Left kidney (tissue), 2 donors: ENCODE measurements around the gene FARSA. TPM values are rescaled to one million over a fixed set of nuclear protein-coding genes. Genes with fewer than 3 reads are reported as not detected.
"Not testable (repeated sequence)": the region's sequence is repeated elsewhere in the genome, so short reads cannot be mapped to it uniquely, and the experiment has no call there.

Experiments used
- DNase-seq: peaks from one replicate; pipeline ENCODE4 v3.0.0-alpha.2; 2013
- polyA plus RNA-seq: library from polyadenylated mRNA; unstranded; fragments of 120-200 nt; gene quantifications from one replicate; pipeline ENCODE4 v1.2.1, GENCODE V29; 2013; ENCODE audit not compliant: insufficient read length

Gene FARSA
- polyA plus RNA-seq, 1 donor = 41.5 TPM

DNA sequence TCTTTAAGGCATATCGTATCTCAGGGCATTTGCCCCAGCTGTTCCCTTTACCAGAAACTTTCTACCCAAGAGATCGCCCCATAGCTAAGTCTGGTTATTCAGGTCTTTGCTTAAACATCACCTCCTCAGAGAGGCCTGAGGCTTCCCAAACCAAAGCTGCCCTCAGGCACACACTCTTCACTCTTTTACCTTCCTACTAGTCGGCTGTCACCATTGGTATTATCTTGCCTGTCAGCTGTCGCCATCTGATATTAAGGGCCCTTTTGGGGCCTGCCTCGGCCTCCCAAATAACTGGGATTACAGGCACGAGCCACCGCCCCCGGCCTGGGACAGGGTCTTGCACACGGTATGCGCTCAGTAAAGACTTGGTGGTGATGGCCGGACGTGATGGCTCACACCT lies 22.5 kb upstream of the FARSA start:
- DNase-seq = no peak

DNA sequence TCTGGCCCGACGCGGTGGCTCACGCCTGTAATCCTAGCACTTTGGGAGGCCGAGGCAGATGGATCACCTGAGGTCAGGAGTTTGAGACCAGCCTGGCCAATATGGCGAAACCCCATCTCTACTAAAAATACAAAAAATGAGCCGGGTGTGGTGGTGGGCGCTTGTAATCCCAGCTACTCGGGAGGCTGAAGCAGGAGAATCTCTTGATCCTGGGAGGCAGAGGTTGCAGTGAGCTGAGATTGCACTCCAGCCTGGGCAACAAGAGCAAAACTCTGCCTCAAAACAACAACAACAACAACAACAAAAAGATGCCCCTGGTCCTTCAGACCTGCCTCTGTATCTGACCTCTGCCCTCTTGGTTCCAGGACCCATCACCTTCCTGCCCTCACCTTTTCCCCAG lies 22.1 kb upstream of the FARSA start:
- DNase-seq = not testable (repeated sequence)

DNA sequence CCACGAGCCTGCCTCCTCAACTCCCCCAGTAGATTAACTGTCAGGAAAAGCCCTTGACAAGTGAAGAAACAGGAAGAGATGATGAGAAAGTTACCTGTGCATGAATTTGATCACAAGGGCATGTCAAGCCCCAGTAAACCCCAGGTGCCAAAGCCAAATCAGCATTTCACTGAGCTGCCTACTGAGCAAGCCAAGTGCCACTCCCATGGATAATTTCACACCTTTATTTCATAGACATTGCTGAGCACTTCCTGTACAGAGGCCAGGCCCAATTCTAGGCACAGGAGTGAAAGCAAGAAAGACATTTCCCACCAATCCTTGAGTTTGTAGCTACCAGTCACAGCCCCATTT lies 21.1 kb upstream of the FARSA start:
- no peak for DNase-seq

DNA sequence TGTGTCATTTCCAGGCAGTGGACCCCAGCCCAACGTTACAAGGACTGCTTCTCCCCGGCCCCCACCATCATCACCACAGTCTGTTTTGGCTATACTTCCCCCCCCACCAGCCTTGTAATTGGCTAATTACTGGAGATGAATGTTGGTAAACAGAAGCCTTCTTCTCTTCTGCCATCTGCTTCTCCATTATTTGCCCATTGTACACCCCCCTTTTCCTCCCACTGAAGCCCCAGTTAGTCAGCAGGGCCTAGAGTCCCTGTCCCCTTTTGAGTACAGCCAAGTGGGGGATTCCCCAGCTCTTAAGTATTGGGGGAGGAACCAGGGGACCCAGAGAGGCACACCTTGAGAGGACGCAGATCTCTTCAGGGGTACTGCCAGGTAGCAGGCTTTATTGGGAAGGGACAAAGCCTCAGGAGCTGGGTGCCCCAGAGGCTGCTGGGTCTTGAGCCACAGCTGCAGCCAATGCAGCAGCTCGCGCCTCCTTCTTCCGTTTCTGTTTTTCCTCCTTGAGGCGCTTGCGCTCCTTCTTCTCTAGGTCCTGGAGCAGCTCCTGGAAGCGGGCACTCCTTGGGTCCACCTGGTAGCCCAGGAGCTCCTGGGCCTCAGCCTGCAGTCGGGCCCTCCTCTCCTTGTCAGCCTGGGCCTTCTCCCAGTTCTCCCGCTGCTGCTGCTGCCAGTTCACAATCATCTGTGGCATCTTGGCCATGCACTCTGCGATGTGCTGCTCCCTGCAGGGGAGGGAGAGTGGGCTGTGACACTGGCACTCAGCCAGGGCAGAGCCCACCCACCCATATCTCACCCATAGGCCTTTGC lies 20.5 kb upstream of the FARSA start:
- DNase-seq = no peak

DNA sequence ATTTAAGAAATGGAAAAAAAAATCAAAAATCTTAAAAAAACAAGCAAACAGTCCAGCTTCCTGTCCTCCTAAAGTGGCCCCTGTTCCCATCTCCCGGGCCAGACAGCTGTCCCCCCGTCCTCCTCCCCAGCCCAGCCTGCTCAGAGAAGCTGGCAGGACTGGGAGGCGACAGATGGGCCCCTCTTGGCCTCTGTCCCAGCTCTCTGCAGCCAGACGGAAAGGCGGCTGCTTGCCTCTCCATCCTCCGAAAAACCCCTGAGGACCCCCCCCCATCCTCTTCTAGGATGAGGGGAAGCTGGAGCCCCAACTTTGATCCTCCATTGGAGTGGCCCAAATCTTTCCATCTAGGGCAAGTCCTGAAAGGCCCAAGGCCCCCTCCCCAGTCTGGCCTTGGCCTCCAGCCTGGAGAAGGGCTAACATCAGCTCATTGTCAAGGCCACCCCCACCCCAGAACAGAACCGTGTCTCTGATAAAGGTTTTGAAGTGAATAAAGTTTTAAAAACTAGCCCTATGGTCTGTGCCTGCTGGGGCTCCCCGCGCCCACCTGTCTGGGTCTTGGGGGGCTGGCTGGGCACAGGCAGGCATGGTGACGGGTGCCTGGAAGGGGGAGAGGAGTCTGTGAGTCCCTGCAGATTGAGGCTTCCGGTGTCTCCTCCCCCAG lies 19.8 kb upstream of the FARSA start:
- DNase-seq = no peak

DNA sequence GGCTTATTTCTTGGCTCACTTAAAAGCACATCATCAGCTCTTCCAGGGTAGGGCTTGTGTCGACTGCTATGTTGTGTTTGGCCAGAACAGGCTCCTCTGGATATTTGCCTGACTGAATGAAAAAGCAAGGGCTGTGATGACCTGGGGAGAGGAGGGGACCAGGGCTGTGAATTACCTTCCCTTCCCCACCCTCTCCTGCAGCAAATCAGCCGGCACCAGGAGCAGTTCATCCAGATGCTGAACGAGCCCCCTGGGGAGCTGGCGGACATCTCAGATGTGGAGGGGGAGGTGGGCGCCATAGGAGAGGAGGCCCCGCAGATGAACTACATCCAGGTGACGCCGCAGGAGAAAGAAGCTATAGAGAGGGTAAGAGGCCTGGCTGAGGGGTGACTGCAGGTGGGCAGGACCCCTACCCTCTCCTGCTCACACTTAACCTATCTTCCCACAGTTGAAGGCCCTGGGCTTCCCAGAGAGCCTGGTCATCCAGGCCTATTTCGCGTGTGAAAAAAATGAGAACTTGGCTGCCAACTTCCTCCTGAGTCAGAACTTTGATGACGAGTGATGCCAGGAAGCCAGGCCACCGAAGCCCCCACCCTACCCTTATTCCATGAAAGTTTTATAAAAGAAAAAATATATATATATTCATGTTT lies 19.1 kb upstream of the FARSA start:
- DNase-seq = no peak

DNA sequence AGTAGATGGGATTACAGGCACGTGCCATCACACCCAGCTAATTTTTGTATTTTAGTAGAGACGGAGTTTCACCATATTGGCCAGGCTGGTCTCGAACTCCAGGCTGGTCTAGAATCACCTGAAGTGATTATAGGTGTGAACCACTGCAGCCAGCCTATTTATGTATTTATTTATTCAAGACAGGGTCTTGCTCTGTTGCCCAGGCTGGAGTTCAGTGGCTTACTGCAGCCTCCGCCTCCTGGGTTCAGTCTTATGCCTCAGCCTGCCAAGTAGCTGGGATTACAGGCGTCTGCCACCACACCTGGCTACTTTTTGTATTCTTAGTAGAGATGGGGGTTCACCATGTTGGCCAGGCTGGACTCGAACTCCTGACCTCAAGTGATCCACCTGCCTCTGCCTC lies 18.5 kb upstream of the FARSA start:
- not testable (repeated sequence) for DNase-seq

DNA sequence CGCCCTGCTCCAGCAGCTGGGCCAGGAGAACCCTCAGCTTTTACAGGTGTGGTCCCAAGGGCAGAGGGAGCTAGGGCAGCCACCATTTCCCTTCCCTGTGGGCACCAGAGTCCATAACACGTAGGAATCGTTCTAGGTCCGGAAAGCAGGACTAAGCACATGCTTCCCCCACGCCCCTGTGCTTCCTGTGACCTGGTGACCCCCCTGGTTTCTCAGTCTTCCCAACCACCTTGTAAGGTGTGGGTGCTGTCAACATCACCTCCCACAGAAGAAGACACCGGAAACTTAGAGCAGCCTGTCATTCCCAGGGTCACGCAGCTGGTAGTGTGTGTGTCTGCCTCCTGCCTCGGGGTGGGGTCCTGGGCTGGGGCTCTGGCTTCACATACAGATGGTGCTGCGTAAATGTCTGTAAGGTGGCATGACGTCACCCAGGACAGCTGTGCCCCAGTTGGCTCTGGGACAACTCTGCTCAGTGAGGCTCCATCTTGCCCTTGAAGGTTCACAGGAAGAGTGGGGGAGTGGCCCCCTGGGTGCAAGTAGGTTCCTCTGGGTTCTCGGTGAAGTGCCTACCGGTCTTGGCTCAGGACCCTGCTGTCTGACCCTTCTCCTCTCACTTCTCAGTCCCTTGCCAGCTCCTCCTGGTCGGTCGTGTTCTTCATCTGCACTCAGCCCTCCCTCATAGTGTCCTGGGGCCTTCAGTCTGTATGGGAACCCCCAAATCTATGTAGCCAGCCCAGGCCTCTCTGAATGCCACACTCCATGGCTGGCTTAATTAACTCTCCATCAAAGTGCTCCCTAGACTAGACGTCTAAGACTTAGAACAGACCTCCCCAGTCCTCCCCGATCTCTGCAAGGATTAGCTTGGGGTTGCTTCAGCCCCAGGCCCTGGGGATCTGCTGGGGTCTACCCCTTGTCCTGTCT lies 16.1 kb upstream of the FARSA start:
- DNase-seq = no peak

DNA sequence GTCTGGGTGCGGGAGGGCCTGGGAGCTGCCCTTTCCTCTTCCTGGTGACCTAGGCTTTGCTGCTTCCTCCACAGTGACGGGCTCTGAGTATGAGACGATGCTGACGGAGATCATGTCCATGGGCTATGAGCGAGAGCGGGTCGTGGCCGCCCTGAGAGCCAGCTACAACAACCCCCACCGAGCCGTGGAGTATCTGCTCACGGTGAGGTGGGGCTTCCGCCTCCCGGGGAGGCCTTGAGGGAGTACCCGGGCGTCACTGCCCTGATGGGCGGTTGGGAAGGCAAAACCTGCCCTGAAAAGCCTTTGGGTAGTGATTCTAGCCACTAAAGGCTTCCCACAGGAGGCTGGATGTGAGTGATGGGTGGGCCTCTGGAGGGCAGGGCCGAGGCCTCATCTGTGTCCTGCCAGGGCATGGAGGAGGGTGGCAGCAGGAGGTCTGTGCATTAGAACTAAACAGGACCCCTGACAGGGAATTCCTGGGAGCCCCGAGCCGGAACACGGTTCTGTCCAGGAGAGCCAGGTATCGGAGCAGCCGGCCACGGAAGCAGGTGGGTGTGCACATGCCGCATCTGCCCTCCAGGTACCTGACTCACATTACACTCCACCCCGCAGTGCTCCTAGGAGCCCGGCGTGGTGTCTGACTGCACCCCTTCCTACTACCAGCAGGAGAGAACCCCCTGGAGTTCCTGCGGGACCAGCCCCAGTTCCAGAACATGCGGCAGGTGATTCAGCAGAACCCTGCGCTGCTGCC lies 15.3 kb upstream of the FARSA start:
- DNase-seq = no peak

DNA sequence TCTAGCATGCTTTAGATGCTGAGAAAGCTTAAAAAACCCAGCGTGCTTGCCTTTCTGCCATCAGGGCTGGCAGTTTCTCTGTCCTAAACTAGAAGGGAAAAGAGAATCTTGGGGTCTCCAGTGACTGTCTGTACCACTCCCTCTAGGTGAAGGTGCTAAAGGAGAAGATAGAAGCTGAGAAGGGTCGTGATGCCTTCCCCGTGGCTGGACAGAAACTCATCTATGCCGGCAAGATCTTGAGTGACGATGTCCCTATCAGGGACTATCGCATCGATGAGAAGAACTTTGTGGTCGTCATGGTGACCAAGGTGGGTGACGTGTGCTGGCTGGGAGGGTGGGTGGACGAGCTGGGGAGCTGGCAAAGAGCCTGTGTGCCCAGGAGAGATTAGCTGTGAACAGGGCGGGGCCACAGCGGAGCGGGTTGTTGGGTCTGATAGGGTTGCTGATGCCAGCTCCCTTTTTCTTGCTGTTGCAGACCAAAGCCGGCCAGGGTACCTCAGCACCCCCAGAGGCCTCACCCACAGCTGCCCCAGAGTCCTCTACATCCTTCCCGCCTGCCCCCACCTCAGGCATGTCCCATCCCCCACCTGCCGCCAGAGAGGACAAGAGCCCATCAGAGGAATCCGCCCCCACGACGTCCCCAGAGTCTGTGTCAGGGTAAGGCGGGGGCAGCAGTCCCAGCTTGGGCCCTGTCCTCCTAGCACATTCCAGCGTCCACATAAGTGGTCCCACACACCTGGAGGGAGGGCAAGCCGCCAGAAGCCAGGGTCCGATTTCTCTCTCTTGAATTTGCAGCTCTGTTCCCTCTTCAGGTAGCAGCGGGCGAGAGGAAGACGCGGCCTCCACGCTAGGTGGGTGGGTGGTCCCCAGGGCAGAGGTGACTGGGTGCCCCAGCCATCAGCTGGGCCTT lies 14.4 kb upstream of the FARSA start:
- DNase-seq = no peak

DNA sequence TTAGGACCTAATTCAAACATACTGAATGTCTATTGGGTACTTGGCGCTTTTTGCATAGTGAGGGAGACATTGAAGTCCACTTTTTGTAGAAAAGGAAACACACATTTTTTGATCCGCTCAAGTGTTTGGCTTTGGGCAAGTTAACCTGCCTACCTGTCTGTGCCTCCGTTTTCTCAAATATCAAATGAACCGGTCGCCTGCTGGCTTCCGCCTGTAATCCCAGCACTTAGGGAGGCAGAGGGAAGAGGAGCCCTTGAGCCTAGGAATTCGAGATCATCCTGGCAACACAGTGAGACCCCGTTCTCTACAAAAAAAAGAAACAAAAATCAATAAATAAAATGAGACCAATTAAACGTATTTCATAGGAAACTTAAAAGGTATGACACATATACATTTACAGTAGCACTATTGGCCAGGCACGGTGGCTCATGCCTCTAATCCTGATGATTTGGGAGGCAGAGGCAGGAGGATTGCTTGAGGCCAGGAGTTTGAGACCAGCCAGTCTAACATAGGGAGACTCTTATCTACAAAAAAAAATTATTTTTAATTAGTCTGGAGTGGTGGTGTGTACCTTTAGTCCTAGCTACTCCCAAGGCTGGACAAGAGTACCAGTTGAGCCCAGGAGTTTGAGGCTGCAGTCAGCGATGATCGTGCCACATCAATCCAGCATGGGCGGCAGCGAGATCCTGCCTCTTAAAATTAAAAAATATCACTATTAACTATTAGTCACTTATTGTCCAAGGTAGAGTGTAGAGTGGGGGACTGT lies 13.4 kb upstream of the FARSA start:
- DNase-seq = no peak

DNA sequence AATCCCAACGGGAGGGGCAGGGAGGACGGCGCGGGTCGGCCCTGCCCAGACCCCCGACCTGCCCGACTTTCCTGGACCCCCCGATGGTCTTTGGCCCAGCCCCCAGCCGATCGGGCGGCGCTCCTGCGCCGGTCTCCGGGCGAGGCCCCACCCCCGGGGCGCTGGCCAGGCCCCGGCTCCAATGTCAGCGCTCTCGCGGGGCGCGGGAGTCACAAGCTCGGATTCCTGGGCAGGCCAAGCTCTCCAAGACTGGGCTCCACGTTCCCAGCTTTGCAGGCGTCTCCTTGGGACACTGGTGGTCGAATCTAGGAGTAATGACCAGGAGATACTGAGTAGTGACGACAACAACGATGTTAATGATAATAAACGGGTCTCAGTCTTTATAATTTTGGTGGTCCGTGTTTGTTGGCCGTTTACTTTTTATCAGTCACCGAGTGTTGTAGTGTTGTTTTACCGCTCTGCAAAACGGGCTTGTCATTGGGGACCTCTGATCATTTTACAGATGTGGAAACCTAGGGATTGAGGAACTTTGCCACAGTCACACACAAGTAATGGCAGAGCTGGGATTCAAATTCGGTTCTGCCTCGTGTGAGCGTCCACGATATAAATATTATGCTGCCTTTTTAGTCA lies 12.7 kb upstream of the FARSA start:
- peak; percentile 63 for DNase-seq

DNA sequence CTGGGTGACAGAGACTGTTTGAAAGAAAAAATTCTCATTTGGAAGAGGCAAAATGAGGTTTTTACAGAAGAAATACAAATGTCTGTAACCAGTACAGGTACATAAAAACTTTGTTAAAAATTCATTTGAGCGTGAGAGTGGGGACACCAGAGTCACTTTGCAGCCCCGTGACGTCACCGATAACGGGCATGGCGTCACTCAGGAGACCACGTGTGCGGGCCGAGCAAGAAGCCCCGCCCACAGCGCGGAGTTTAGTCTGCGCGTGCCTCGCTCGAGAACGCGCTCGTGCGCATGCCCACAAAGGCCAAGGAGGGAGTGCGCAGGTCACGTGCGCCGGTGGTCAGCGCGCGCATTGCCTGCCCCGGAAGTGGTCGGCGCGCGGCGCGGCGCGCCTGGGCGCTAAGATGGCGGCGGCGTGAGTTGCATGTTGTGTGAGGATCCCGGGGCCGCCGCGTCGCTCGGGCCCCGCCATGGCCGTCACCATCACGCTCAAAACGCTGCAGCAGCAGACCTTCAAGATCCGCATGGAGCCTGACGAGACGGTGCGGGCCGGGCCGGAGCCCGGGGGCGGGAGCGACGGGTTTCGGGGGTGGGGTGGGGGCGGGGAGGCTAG lies 12.1 kb upstream of the FARSA start, which contains the start of gene RAD23A:
Gene RAD23A (plus strand): TSS at position 384 of the 613 bp plus-strand sequence. CDS start 87 bp downstream, at position 471.
- DNase-seq = peak; percentile 97

DNA sequence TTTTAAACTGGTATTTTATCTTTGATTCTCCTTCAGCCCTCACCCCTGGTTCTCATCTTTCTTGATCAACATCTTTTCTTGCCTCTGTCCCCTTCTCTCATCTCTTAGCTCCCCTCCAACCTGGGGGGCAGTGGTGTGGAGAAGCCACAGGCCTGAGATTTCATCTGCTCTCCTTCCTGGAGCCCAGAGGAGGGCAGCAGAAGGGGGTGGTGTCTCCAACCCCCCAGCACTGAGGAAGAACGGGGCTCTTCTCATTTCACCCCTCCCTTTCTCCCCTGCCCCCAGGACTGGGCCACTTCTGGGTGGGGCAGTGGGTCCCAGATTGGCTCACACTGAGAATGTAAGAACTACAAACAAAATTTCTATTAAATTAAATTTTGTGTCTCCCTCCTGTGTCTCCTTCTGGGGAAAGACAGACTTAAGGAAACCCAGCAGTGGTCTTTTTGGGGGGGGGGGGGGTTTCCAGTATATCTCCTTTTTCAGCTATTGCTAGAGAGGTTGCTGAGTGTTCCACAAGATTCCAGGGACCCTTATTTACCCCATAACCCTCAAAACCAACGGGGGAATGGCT lies 10.7 kb upstream of the FARSA start:
- no peak for DNase-seq

DNA sequence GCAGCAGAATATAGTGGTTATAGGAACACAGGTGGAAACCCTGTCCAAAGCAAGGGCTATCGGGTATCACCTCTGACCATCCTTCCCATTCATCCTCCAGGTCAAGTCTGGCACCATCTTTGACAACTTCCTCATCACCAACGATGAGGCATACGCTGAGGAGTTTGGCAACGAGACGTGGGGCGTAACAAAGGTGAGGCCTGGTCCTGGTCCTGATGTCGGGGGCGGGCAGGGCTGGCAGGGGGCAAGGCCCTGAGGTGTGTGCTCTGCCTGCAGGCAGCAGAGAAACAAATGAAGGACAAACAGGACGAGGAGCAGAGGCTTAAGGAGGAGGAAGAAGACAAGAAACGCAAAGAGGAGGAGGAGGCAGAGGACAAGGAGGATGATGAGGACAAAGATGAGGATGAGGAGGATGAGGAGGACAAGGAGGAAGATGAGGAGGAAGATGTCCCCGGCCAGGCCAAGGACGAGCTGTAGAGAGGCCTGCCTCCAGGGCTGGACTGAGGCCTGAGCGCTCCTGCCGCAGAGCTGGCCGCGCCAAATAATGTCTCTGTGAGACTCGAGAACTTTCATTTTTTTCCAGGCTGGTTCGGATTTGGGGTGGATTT lies 10.0 kb upstream of the FARSA start:
- DNase-seq = no peak

DNA sequence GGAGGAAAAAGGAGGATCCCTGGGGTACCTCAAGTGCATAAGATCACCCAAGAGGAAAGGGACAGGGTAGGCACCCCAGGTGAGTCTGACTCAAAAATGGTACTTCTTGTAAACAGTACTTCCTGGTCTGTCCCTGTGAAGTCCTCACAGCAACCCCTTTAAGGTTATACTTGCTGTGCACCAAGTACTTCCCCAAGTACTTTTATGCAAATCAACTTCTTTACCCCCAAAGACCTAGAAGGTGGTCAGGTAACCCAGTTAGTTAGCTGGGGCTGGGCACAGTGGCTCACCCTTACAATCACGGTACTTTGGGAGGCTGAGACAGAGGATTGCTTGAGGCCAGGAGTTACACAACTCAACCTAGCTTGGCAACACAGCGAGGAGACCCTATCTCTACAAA lies 7.4 kb upstream of the FARSA start:
- no peak for DNase-seq

DNA sequence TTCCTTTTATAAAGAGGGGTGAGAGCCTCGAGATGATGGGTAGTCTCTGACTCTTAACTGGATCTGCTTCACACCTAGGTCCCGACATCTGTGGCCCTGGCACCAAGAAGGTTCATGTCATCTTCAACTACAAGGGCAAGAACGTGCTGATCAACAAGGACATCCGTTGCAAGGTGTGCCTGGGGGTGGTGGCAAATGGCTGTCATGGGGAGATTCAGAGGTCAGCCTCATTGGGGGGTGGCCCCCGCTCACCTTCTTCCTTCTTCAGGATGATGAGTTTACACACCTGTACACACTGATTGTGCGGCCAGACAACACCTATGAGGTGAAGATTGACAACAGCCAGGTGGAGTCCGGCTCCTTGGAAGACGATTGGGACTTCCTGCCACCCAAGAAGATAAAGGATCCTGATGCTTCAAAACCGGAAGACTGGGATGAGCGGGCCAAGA lies 6.5 kb upstream of the FARSA start:
- DNase-seq = no peak
